Islet of Langerhans (tissue), 1 donor: ENCODE measurements around the gene NUMBL.
"Not testable (repeated sequence)": the region's sequence is repeated elsewhere in the genome, so short reads cannot be mapped to it uniquely, and the experiment has no call there.

Experiments
- FAIRE-seq: peaks from one replicate; lab custom pipeline; 2011; peaks lifted over from hg19 to GRCh38; lab: Jason Lieb, UNC

The NUMBL gene

DNA sequence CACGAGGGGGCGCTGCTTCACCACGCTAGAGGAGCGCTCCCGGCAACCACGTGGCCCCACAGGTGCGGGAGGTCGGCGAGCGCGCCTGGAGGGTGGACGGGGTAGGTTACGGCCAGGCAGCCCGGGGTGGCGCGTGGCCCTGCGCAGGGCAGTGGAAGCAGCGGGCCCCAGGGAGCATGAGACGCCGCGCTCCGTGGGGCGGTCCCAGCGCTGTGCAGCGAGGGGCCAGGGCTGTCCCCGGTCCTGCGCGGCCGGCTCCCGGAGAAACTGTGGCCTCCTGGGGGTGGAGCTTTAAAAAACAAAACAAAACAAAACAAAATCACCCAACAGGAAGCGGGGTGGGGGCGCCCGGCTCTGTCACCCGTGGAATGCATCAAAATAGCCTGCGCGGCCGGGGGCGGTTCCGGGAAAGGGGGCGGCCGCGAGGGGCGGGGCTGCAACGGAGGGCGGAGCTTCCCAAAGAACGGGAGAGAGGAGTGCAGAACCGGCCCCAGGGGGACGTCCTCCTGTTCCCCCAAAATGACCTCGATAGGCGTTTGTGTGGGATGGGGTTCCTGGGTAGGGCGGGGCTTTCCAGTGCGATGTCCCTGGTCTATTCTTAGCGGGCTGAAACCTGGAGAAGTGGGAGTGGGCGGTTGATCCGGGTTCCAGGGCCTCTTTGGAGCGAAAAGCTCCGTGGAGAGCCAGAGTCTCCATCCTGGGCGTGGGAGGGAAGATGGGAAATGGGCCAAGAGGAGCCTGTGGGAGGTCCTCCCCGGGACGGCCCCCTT lies 27.3 kb downstream of the NUMBL start:
- no peak for FAIRE-seq

DNA sequence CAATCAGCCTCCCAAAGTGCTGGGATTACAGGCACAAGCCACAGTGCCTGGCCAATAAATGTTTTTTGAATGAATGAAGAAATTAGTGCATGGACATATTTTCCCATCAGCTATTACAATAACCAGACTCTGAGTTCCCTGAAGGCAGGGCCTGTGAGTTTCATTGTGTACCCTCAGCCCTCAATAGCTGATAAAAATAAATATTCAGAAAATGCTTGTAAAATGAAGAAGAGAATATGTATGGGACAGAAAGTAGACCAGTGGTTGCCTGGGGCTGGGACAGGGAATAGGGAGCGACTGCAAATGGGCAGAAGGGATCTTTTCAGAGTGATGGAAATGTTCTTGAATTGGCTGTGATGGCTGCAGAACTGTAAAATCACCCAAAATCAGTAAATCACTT lies 28.8 kb downstream of the NUMBL start:
- FAIRE-seq, result no peak

DNA sequence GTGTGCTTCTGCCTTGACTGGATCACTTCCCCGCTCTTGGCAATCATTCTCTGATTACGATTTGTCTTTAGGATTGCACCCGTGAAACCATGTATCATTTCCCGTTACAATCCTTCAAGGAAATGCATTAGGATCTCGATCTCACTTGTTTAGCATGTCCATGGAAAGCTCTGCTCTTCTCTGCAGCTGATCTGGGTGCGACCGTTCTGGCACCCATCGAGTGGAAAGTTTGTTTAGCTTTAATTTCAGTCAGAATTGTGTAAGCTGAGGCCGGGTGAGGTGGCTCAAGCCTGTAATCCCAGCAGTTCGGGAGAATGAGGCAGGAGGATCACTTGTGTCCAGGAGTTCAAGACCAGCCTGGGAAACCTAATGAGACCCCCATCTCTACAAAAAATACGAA lies 30.9 kb downstream of the NUMBL start:
- FAIRE-seq, result no peak

DNA sequence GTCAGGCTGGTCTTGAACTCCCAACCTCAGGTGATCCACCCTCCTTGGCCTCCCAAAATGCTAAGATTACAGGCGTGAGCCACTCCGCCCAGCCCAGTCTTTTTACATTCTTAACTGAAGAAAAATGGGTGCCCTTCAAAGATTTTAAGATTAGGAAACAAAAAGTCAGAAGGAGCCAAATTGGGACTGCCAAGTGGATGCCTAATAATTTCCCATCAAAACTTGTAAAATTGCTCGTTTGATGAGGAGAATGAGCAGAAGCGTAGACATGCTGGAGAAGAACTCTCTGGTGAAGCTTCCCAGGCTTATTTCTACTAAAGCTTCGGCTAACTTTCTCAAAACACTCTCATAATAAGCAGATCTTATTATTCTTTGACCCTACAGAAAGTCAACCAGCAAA lies 31.3 kb downstream of the NUMBL start:
- FAIRE-seq, result no peak

DNA sequence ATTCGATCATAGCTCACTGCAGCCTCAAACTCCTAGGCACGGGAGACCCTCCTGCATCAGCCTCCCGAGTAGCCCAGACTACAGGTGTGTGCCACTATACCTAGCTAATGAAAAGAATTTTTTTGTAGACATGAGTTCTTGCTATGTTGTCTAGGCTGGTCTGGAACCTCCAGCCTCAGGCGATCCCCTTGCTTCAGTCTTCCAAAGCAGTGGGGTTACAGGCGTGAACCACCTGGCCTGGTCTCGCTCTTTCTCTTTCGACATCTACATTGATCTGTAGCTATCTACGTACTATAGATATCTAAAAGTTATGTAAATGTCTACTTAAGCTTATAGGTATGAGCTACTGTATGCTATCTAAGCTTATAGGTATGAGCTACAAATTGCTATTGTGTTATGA lies 32.4 kb downstream of the NUMBL start:
- no peak for FAIRE-seq

DNA sequence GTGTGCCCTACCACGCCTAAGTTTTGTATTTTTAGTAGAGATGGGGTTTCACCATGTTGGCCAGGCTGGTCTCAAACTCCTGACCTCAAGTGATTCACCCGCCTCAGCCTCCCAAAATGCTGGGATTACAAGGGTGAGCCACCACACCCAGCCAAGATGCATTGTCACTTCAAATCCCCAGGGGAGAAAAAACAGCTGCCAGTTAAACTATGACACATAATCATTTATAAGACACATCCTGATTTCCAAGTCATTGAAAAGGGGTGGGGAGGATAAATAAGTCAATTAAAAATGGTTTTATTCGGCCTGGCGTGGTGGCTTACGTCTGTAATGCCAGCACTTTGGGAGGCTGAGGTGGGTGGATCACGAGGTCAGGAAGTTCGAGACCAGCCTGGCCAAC lies 34.8 kb downstream of the NUMBL start:
- not testable (repeated sequence) for FAIRE-seq

DNA sequence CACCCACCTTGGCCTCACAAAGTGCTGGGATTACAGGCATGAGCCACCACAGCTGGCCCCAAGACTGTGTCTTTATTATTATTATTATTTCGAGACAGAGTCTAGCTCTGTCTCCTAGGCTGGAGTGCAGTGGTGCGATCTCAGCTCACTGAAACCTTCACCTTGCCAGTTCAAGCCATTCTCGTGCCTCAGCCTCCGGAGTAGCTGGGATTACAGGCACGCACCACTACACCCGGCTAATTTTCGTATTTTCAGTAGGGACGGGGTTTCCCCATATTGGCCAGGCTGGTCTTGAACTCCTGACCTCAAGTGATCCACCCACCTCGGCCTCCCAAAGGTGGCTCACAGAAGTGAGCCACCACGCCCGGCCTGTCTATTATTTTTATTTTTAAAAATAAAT lies 38.1 kb downstream of the NUMBL start:
- FAIRE-seq, result not testable (repeated sequence)

DNA sequence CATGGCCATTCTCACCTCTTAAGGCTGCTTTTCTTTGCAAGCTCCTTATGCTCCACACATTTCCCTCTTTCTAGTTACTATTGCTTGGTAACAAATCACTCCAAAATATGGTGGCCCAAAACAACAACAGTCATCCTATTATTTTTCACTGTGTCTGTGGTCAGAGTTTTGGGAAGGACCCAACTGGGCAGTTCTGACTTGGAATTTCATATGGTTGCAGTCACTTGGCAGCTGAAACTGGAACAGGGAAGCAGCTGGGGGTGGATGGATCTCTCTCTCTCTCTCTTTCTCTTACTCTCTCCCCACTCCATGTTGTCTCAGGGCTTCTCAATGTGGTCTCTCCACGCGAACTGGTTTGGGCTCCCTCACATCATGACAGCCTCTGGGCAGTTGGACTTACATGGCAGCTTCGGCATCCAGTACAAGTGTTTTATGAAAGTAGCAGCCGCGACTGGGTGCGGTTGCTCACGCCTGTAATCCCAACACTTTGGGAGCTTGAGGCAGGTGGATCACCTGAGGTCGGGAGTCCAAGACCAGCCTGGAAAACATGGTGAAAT lies 39.6 kb downstream of the NUMBL start:
- FAIRE-seq, result no peak

DNA sequence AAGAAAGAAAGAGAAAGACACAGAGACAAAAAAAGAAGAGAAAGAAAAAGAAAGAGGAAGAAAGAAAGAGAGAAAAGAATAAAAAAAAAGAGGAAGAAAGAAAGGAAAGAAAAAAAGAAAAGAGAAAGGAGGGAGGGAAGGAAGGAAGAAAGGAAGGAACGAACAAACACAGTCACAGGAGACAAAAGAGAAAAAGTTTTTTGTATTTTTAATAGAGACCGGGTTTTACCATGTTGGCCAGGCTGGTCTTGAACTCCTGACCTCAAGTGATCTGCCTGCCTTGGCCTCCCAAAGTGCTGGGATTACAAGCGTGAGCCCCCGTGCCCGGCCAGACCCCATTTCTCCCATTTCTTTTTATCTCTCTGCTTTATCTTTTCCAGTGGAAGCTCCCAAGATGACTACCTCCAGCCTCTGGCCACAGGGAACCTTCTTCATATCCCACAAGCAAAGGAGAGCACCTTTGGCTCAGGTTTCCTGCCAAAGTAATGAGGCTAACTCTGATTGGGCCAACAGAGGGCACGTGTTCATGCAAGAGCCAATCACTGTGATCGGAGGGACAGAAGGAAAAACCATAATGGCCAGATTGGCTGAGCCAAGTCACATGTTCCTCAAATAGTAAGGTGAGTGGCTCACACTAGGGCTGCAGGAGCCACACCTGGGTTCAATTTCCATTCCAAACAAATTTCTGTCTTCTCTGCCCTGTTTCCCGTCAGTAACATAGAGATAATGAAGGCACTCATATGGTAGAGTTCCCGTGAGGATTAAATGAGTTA lies 40.4 kb downstream of the NUMBL start:
- FAIRE-seq, result not testable (repeated sequence)

DNA sequence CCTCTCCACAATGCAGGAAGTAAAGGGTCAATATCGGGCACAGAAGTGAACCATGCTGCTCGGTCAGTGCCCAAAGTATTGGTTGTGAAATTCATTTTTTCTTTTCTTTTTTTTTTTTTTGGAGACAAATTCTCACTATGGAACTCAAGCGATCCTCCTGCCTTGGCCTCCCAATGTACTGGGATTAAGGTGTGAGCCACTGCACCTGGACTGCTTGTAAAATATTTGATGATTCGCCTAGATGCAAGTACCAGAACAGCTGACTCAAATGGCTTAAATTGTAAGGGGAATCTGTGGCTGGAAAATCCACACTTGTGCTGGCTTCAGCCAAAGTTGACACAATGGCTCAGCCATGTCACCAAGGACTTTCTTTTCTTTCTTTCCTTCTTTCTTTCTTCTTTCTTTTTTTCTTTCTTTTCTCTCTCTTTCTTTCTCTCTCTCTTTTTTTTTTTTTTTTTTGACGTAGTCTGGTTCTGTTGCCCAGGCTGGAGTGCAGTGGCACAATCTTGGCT lies 43.7 kb downstream of the NUMBL start:
- FAIRE-seq, result no peak

DNA sequence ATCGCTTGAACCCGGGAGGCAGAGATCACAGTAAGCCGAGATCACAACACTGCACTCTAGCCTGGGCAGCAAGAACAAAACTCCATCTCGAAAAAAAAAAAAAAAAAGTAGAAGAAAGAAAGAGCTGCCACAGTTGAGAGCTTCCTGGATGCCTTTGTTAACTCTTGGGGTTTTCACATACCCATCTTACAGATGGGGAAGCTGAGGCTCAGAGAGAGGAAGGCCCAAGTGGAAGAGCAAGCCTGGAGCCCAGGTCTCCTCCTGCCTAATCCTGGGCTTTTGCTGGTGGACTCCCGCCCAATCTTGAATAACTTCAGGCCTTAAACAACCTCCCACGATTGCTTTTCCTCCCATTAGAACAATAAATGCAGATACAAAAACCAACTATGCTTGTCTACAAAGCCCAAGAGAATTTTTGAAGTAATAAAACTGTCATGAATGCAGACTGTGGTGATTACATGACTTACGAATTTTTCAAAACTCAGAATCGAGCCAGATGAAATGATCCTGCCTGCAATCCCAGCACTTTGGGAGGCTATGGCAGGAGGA lies 47.6 kb downstream of the NUMBL start:
- no peak for FAIRE-seq

DNA sequence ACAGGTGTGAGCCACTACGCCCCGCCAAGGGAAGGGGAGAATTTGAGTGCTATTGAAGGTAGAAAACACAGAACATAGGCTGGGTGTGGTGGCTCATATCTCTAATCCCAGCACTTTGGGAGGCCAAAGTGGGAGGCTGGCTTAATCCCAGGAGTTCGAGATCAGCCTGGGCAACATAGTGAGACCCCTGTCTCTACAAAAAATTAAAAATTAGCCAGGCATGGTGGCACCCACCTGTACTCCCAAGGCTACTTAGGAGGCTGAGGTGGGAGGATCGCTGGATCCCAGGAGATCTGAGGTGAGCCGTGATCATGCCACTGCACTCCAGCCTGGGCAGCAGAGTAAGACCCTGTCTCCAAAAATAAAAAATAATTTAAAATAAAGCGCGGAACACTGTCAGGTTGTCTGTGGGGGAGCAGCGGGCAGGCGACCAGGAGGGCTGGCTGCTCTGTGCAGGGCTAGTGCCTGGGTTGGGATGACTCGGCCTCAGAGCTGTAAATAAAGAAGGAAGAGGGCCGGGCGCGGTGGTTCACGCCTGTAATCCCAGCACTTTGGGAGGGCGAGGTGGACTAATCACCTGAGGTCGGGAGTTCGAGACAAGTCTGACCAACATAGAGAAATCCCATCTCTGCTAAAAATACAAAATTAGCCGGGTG lies 48.3 kb downstream of the NUMBL start:
- no peak for FAIRE-seq

DNA sequence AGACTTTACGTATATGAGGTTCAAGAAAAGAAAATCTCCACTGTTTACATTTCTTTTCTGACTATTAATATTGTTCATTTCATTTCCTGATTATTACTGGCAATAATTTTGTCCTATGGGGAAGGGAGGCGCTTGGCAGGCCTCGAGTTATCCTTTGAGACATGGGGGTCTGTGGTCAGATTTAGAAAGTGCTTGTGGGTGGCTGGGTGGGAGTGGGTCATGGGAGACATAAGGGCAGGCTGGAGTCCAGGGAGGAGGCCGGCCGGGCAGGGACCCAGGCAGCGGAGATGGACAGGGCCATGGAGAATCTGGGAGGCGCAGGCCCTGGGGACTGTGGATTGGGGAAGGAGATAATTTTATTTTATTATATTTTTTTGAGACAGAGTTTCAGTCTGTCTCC lies 49.2 kb downstream of the NUMBL start:
- FAIRE-seq, result no peak

DNA sequence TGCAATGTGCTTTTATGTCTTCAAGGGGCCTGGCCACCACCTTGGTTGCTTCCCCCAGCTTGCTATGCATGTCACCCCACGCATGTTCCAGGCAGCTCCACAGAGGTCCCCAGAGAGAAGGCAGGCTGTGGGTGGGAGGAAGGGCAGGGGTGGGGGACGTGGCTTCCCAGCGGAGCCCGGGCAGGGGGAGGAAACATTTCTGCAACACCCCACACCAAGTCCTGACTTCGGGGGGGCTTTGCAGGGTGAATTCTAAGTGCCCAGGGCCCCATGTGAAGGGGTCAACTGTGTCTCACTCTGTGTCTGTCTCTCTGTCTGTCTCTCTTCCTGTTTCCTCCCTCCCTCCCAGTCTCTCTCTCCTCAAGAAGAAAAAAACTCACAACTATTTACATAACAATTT lies 49.7 kb downstream of the NUMBL start:
- FAIRE-seq, result no peak

DNA sequence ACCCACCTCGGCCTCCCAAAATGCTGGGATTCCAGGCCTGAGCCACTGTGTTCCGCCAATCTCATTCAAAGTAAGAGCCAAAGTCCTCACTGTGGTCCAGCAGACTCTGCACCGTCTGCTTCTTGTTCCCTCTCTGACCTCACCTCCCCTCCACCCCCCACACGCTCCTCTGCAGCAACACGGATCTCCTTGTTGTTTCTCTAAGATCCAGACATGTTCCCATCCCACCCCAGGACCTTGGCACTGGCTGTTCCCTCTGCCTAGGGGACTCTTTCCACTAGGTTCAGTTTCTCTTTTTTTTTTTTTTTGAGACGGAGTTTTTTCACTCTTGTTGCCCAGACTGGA lies 50.8 kb downstream of the NUMBL start:
- FAIRE-seq, result no peak

DNA sequence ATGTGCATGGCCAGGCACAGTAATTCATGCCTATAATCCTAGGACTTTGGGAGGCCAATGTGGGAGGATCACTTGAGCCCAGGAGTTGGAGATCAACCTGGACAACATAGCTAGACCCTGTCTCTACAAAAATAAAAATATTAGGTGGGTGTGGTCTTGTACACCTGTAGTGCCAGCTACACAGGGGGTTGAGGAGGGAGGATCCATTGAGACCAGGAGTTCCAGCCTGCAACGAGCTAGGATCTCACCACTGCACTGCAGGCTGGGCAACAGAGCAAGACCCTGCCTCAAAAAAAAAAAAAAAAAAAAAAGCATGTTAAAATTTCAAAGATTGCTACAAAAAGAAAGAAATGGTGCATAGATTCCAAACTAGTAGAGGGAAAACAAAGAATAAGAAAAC lies 52.1 kb downstream of the NUMBL start:
- FAIRE-seq, result no peak

DNA sequence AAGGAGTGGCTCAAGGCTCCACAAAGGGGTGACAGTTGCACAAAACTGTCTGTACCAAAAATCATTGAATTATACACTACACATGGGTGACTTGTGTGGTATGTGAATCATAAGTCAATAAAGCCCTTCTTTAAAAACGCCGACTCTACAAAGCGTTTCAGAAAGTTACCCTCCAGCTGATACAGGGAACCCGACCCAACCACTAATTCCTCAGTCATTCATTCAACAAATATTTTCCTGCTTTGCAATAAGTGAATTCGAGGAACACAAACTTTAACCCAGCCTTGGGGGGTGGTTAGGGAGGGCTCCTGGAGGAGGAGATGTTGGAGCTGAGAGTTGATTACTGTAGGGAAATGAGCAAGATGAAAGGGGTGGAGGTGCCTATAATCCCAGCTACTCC lies 57.2 kb downstream of the NUMBL start:
- FAIRE-seq, result no peak

DNA sequence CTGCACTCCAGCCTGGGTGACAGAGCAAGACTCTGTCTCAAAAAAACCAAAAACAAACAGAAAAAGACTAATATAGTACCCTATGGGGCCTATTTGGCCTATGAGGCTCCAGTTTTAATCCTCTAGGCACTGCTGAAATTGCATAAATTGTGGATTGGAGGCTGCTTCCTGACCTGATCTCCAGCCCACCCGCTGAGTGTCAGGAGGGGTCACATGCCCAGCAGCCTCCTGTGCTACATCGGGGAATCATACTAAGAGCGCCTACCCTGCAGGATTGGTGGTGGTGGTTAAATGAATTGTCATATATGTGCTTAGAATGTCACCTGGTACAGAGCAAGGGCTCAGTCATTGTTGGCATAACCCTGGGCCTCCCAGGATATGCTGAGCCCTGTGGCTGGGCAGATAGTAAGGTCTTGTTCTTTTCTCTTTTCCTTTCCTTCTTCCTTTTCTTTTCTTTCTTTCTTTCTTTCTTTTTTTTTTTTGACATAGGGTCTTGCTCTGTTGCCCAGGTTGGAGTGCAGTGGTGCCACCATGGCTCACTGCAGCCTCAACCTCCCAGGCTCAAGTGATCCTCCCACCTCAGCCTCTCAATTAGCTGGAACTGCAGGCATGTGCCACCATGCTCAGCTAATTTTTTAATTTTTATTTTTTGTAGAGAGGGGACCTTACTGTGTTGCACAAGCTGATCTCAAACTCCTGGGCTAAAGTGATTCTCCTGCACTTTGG lies 58.0 kb downstream of the NUMBL start:
- FAIRE-seq, result no peak

DNA sequence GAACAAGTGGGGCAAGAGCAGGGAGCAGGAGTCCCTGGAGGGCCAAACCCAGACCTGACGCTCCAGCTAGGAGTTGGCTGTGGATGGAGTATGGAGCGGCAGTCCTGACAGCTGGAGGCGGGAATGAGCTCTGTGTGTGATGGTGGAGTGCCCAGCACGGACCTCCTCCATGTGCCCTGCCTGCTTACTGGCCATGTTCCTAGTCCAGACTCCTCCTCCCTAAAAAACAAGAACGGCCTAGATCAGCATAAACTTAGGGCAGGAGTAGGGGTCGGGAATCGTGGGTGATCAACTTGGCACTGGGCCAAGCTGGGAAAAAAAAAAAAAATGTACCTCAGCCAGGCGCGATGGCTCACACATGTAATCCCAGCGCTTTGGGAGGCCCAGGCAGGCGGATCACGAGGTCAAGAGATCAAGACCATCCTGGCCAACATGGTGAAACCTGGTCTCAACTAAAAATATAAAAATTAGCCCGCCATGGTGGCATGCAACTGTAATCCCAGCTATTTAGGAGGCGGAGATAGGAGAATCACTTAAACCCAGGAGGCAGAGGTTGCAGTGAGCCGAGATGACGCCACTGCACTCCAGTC lies 59.8 kb downstream of the NUMBL start:
- no peak for FAIRE-seq

DNA sequence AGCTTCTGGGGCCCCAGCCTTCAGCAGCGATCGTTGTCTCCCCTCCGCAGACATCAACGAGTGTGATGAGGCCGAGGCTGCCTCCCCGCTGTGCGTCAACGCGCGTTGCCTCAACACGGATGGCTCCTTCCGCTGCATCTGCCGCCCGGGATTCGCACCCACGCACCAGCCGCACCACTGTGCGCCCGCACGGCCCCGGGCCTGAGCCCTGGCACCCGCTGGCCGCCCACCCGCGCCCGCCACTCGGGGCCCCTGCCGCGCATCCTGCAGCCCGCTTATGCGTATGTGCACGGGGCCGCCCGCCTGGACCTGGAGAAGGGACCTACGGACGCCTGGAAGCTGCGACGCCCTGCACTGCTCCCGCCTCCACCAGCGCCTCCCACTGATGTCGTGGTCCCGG lies 61.1 kb downstream of the NUMBL start:
- FAIRE-seq, result no peak

DNA sequence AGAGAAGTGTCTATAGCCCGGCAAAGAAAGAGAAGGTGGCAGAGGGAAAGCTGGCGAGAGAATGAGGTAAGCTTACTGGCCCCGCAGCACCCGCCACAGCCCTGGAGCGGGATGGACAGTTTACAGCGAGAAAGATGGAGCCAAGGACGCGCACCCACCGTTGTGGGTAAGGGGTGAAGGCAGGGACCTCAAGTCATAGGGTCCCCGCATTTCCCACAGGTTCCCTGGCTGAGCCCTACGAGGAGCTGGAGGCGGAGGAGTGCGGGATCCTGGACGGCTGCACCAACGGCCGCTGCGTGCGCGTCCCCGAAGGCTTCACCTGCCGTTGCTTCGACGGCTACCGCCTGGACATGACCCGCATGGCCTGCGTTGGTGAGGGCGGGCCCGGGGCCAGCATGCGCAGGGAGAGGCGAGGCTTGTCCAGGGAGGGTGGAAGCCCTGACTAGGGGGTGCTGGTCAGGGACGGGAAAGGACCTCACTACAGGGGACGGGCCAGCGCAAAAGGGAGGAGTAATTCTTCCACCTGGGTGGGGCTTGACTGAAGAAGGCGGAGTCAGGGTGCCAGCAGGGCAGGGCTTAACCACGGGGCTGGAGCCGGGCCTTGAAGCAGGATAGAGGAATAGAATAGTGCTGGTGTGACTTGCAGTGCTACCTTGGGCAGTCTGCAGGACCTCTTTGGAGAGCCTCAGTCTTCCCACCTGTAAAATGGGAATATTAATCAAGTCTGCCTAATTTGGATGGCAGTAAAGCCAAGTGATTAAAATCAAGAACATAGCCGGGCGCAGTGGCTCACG lies 62.8 kb downstream of the NUMBL start:
- no peak for FAIRE-seq
